Measurements from ENCODE around the gene SATB2. TPM values are rescaled to one million over a fixed set of nuclear protein-coding genes. Genes with fewer than 3 reads are reported as not detected.

Gene SATB2
- total and polyA plus RNA-seq, 2 donors from 2014 or later = 1.3 to 17.5 TPM

DNA sequence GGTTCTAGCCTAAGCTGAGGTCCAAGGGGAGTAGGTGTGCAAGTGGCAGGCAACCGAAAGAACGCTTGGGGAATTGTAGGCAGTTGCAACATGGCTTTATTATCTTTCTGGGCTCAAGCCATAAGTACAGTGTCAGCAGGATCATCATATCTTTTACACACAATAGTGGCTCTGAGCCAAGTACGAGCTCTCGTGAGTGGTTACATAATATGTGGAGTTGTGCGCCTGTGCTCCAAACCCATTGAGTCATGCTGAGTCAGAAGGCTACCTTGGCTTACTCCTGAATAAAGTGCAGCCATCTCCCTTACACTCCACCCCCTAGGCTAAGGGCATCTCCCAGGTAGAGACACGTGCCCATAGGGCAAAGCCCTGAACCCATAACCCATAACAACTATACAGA lies 233.9 kb downstream of the SATB2 start:
- Histone ChIP-seq H3K36me3 (ENCODE audit: control insufficient read depth in 2 of 3, insufficient read depth in 3 of 3, low read length in 3 of 3) (no peaks in the 10 kb centered on the region), H3K4me3 (ENCODE audit: low read length in 3 of 3) (no peak overlapping the region), H3K9ac (ENCODE audit: low read length in 3 of 3) (no peak overlapping the region), H3K27ac (ENCODE audit: low read depth in 2 of 2, low read length in 2 of 2) (no peak overlapping the region), H3K27me3 (ENCODE audit: control insufficient read depth, insufficient read depth, low read length) (no peaks in the 10 kb centered on the region), H3K4me1 (ENCODE audit: control insufficient read depth in 2 of 3, insufficient read depth in 2 of 3, low read depth in 1 of 3, low read length in 3 of 3) (no peaks in the 10 kb centered on the region), H3K9me3 (ENCODE audit: control insufficient read depth in 2 of 3, insufficient read depth in 1 of 3, low read length in 3 of 3) (peaks cover 0 to 12% (median 0%) of the 10 kb centered on the region in 3 donors)
- intact Hi-C loops (cut with DNase I) = no loop called here
- DNase-seq (no peak), FAIRE-seq (no peak)
- TF ChIP-seq, protein P1, sequence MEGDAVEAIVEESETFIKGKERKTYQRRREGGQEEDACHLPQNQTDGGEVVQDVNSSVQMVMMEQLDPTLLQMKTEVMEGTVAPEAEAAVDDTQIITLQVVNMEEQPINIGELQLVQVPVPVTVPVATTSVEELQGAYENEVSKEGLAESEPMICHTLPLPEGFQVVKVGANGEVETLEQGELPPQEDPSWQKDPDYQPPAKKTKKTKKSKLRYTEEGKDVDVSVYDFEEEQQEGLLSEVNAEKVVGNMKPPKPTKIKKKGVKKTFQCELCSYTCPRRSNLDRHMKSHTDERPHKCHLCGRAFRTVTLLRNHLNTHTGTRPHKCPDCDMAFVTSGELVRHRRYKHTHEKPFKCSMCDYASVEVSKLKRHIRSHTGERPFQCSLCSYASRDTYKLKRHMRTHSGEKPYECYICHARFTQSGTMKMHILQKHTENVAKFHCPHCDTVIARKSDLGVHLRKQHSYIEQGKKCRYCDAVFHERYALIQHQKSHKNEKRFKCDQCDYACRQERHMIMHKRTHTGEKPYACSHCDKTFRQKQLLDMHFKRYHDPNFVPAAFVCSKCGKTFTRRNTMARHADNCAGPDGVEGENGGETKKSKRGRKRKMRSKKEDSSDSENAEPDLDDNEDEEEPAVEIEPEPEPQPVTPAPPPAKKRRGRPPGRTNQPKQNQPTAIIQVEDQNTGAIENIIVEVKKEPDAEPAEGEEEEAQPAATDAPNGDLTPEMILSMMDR (IDR thresholded peaks at IDR 0.05; ENCODE audit: borderline replicate concordance, extremely low read depth, insufficient read depth) = no peak

DNA sequence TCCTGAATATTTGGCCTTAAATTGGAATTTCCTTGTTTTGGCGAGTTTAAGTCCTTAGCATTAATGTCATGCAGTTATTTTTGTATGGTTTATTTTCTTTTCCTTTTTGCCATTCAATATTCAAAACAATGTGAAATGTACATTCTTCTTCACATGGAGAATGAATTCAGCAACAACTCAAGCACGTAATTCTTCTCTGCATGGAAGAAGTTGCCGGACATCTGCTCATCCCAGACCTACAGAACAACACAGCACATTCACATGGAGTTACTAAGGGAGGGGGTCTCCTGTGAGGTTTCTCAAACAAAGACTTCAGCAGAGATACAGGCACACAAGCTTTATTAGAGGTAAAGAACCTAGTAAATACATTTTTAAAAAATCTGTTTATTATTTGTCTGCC lies 236.8 kb downstream of the SATB2 start:
- no peaks in the 10 kb centered on the region for H3K36me3 ChIP-seq (ENCODE audit: control insufficient read depth in 2 of 3, insufficient read depth in 3 of 3, low read length in 3 of 3)
- FAIRE-seq (no peak), DNase-seq (no peak)
- intact Hi-C loops (cut with DNase I) = no loop called here
- TF ChIP-seq, protein P1 (IDR thresholded peaks at IDR 0.05; ENCODE audit: borderline replicate concordance, extremely low read depth, insufficient read depth) = no peak
- no peaks in the 10 kb centered on the region for H3K4me1 ChIP-seq (ENCODE audit: control insufficient read depth in 2 of 3, insufficient read depth in 2 of 3, low read depth in 1 of 3, low read length in 3 of 3)
- H3K9ac ChIP-seq (ENCODE audit: low read length in 3 of 3) = no peak overlapping the region
- no peak overlapping the region for H3K27ac ChIP-seq (ENCODE audit: low read depth in 2 of 2, low read length in 2 of 2)
- H3K9me3 ChIP-seq (ENCODE audit: control insufficient read depth in 2 of 3, insufficient read depth in 1 of 3, low read length in 3 of 3) = peaks cover 0 to 2% (median 0%) of the 10 kb centered on the region in 3 donors
- H3K4me3 ChIP-seq (ENCODE audit: low read length in 3 of 3) = no peak overlapping the region
- H3K27me3 ChIP-seq (ENCODE audit: control insufficient read depth, insufficient read depth, low read length) = no peaks in the 10 kb centered on the region

DNA sequence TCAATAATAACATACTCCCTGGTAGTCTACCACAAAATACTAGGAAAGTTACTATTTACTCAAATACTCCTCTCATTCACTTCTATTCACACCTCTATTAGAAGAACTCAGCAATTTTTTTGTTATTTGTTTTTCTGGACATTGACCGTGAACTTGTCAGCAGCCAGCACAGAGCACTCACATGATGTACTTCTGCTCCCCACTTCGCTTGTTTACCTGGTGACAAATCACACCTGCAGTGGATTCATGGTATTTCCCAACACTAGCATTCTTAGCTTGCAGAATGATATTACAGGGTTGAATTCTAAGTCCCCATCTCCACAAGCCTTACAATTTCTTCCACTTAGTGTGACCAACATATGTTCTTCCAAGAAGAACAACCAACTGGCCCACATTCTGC lies 238.2 kb downstream of the SATB2 start:
- intact Hi-C loops (cut with DNase I) = no loop called here
- H3K36me3 ChIP-seq (ENCODE audit: control insufficient read depth in 2 of 3, insufficient read depth in 3 of 3, low read length in 3 of 3) = no peaks in the 10 kb centered on the region

More for the DNA sequence above, 238.2 kb downstream of the SATB2 start:
- H3K4me1 ChIP-seq (ENCODE audit: control insufficient read depth in 2 of 3, insufficient read depth in 2 of 3, low read depth in 1 of 3, low read length in 3 of 3) = no peaks in the 10 kb centered on the region
- no peak overlapping the region for H3K4me3 ChIP-seq (ENCODE audit: low read length in 3 of 3)
- FAIRE-seq (no peak), DNase-seq (no peak)
- no peak overlapping the region for H3K27ac ChIP-seq (ENCODE audit: low read depth in 2 of 2, low read length in 2 of 2)
- no peak overlapping the region for H3K9ac ChIP-seq (ENCODE audit: low read length in 3 of 3)
- TF ChIP-seq, protein P1 (IDR thresholded peaks at IDR 0.05; ENCODE audit: borderline replicate concordance, extremely low read depth, insufficient read depth) = no peak
- H3K27me3 ChIP-seq (ENCODE audit: control insufficient read depth, insufficient read depth, low read length) = no peaks in the 10 kb centered on the region
- no peaks in the 10 kb centered on the region for H3K9me3 ChIP-seq (ENCODE audit: control insufficient read depth in 2 of 3, insufficient read depth in 1 of 3, low read length in 3 of 3)

Data from kidney (tissue), 14 donors.